ENCODE measurements around the gene CEP112. TPM values are rescaled to one million over a fixed set of nuclear protein-coding genes. Genes with fewer than 3 reads are reported as not detected.

The CEP112 gene
- total RNA-seq, 4 donors from 2014 or later = 1.1 to 12.9 (median 9.1) TPM

DNA sequence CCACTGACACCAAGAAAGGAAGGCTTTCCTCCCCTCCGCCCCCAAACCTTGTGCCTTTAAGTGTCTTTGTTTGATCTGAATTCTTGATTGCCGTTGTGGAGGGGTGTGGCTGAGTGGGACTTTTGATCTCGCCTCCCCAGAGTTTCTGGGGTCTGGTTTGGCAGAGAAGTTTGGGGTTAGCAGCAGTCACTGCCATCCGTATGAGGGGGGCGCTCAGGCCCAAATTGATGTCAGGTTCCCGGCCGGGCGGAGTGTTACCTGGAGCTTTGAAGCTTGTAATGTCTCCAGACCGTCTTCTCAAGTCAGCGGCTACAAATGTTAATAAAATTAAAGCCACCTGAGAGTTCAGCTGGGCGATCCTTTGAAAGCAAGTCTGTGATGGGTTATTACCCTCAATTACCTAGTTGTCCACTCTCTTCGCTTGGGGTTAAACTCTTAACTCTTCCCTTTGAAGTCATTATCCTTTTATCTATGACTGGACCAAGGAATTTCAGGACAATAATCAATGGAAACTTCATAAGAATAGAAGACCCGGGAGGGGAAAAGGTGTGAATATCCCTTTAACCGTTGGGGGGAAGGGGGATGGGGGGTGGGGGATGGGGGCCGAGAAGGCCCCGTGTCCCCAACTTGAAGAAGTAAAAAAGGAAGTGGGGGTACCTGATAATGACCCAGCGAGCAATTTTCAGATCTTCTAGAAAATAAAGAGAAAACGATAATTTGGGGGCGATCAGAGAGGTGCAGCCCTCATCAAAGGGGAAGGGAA, 598.7 kb downstream of the CEP112 start:
- H3K27me3 ChIP-seq = no peaks in the 10 kb centered on the region
- no peak overlapping the region for H3K27ac ChIP-seq
- TF ChIP-seq POLR2A (IDR thresholded peaks at IDR 0.05) (no peak), POLR2AphosphoS5 (IDR thresholded peaks at IDR 0.05) (no peak), EP300 (IDR thresholded peaks at IDR 0.05; ENCODE audit: low read depth) (no peak)
- H3K4me3 ChIP-seq = no peak overlapping the region
- intact Hi-C loops (cut with DNase I; ENCODE audit: low total_unique reads) (no loop called here), in situ Hi-C loops (cut with MboI; ENCODE audit: low pct_ligation_motif_present in 1 of 4, low pct_unique_long_range_greater_than_20kb in 1 of 4, low sequenced_read_pairs in 3 of 4) (no loop called here)
- no peak for DNase-seq
- 70 to 73% methylated on average over 14 to 19 of the region's 19 CpGs for WGBS, 2 donors (ENCODE audit: low coverage in 1 of 2)
- H3K4me1 ChIP-seq = peaks cover 8 to 18% (median 12%) of the 10 kb centered on the region in 4 donors
- no peaks in the 10 kb centered on the region for H3K36me3 ChIP-seq
- H3K9me3 ChIP-seq = no peaks in the 10 kb centered on the region

DNA sequence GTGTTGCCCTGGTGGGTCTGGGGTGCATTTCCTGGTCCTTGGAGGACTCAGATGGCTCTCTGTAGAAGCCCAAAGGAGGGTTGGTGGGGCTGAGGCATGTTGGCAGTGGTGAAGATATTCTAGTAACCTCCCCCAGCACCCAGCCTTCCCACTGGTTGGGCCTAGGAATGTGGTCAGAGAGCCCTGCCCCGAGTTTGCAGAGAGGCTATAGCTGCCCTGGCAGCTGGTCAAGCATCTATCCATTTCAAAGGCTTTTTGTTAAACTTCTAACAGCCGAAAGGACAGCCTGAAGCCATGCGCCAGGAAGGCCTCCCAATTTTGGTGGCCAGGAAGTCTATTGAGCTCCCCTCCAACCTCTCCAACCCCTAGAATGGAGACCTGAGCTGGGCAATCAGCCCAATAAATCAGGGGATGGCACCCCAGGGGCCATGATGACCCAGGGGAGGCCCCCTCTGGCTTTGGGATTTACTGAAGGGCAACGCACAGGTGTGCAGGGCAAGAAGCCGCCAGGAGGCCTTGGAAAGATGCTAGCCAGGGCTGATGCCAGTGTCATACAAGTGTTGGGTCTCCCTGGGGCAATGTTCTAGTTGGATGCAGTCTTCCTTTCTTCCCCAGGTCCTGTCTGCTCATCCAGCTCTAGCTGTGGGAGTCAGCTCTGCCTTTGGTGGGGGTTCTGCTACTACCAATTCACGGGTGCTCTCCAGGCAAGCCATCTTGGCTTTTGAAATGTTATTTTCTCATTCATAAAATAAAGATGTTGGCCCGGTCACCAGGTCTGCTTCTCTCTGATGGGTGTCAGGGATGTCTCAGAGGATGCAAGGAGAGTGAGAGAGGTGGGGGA, 599.6 kb downstream of the CEP112 start:
- in situ Hi-C loops (cut with MboI; ENCODE audit: low pct_ligation_motif_present in 1 of 4, low pct_unique_long_range_greater_than_20kb in 1 of 4, low sequenced_read_pairs in 3 of 4) (no loop called here), intact Hi-C loops (cut with DNase I; ENCODE audit: low total_unique reads) (no loop called here)
- Histone ChIP-seq H3K27ac (no peak overlapping the region), H3K27me3 (no peaks in the 10 kb centered on the region), H3K4me1 (peaks cover 11 to 27% (median 15%) of the 10 kb centered on the region in 4 donors), H3K9me3 (no peaks in the 10 kb centered on the region), H3K36me3 (no peaks in the 10 kb centered on the region), H3K4me3 (no peak overlapping the region)
- no peak for TF ChIP-seq EP300 (IDR thresholded peaks at IDR 0.05; ENCODE audit: low read depth)
- TF ChIP-seq POLR2A (IDR thresholded peaks at IDR 0.05) = no peak
- no peak for TF ChIP-seq CTCF (IDR thresholded peaks at IDR 0.05)
- TF ChIP-seq POLR2AphosphoS5 (IDR thresholded peaks at IDR 0.05) = no peak
- 81 to 92% methylated on average over 2 to 7 of the region's 7 CpGs for WGBS, 2 donors (ENCODE audit: low coverage in 1 of 2)
- DNase-seq = no peak

GRCh38 chr17:65589321-65589720, 602.6 kb downstream of the CEP112 start:
- WGBS, 2 donors (ENCODE audit: low coverage in 1 of 2) = 33% methylated on average over 5 of the region's 5 CpGs; no CpG with 5 or more reads in 1 of the 2 donors
- peaks cover 11 to 23% (median 17%) of the 10 kb centered on the region in 4 donors for H3K4me1 ChIP-seq
- intact Hi-C loops (cut with DNase I; ENCODE audit: low total_unique reads) (no loop called here), in situ Hi-C loops (cut with MboI; ENCODE audit: low pct_ligation_motif_present in 1 of 4, low pct_unique_long_range_greater_than_20kb in 1 of 4, low sequenced_read_pairs in 3 of 4) (no loop called here)
- H3K4me3 ChIP-seq = no peak overlapping the region
- H3K36me3 ChIP-seq = no peaks in the 10 kb centered on the region
- H3K9me3 ChIP-seq = no peaks in the 10 kb centered on the region
- DNase-seq = no peak
- H3K27ac ChIP-seq = peak overlapping the region in 3 of 4 donors; percentile 20 to 59 (median 31)
- TF ChIP-seq POLR2A (IDR thresholded peaks at IDR 0.05) = no peak
- no peak for TF ChIP-seq EP300 (IDR thresholded peaks at IDR 0.05; ENCODE audit: low read depth)
- no peak for TF ChIP-seq CTCF (IDR thresholded peaks at IDR 0.05)
- TF ChIP-seq POLR2AphosphoS5 (IDR thresholded peaks at IDR 0.05) = no peak
- H3K27me3 ChIP-seq = no peaks in the 10 kb centered on the region

DNA sequence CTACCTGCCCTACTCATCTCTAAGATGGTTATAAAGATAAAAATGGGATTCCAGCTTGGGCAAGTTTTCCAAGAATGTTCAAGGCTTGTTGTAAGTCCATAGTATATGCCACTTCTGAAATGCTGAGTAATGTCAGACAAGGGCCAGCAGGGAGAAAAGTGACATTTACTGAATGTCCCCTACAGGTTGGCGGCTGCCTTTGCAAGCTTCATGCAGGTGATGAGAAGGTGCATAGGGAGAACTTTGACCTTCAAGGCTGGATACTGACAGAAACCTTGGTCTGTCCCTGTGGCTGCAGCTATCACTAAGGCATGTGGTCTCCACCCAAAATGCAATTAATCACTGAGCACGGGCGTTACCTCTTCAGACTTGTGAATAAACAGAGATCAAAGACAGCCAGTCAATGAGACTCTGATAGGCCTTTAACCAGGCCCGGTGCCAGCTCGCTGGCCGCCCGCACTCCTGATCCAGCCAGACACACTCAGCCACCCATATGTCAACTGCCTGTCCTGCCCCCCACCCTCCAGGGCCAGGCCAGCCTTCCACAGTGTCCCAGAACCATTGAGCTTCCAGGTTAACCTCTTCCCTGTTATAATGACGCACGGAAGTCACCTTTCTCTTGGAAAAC, 603.6 kb downstream of the CEP112 start:
- intact Hi-C loops (cut with DNase I; ENCODE audit: low total_unique reads) = no loop called here
- TF ChIP-seq EP300 (IDR thresholded peaks at IDR 0.05; ENCODE audit: low read depth) (no peak), POLR2A (IDR thresholded peaks at IDR 0.05) (no peak), POLR2AphosphoS5 (IDR thresholded peaks at IDR 0.05) (peak; percentile 21 to 55 (median 22)), CTCF (IDR thresholded peaks at IDR 0.05) (peak in 4 of 5 experiments; percentile 36 to 83 (median 54))
- Histone ChIP-seq H3K36me3 (no peaks in the 10 kb centered on the region), H3K9me3 (no peaks in the 10 kb centered on the region), H3K27ac (peak overlapping the region; percentile 20 to 59 (median 40)), H3K27me3 (no peaks in the 10 kb centered on the region), H3K4me1 (peaks cover 11 to 22% (median 17%) of the 10 kb centered on the region in 4 donors), H3K4me3 (no peak overlapping the region)
- DNase-seq = peak; percentile 78
- in situ Hi-C loops (cut with MboI; ENCODE audit: low pct_ligation_motif_present in 1 of 4, low pct_unique_long_range_greater_than_20kb in 1 of 4, low sequenced_read_pairs in 3 of 4) = no loop called here
- WGBS, 2 donors (ENCODE audit: low coverage in 1 of 2) = 48% methylated on average over 9 of the region's 9 CpGs; no CpG with 5 or more reads in 1 of the 2 donors
